GM21381 (cell line): ENCODE measurements around the gene CUBN.

Source experiments
- ATAC-seq: cut with Tn5 transposase; IDR thresholded peaks from one replicate; pipeline ENCODE4 v1.9.1; 2021; ENCODE audit warnings: mild to moderate bottlenecking, moderate library complexity; ENCODE audit not compliant: unreplicated experiment

Gene CUBN

GRCh38 chr10:16992611-16993119 lies 136.9 kb downstream of the CUBN start:
- no peak for ATAC-seq

- no peak for ATAC-seq
Observed at GRCh38 chr10:16991011-16991410, 138.6 kb downstream of the CUBN start.

- no peak for ATAC-seq
Observed at GRCh38 chr10:16989826-16990293, 139.8 kb downstream of the CUBN start.

DNA sequence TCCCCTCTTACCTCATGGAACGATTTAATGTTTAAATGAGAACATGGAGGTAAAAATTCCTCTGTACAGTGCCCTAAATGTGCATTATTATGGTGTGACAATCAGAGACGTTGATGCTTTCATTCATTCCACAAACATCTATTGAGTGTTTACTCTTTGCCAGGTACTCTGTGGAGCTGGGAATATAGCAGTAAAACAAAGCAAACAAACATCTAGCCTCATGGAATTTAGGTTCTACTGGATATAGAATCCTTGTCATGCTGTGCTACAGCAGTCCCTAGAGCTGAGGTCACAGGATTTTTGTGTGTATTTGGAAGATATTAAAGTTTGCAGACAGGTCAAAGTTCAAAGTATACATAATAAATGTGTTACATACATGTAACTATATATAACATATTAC lies 140.7 kb downstream of the CUBN start:
- ATAC-seq = no peak

DNA sequence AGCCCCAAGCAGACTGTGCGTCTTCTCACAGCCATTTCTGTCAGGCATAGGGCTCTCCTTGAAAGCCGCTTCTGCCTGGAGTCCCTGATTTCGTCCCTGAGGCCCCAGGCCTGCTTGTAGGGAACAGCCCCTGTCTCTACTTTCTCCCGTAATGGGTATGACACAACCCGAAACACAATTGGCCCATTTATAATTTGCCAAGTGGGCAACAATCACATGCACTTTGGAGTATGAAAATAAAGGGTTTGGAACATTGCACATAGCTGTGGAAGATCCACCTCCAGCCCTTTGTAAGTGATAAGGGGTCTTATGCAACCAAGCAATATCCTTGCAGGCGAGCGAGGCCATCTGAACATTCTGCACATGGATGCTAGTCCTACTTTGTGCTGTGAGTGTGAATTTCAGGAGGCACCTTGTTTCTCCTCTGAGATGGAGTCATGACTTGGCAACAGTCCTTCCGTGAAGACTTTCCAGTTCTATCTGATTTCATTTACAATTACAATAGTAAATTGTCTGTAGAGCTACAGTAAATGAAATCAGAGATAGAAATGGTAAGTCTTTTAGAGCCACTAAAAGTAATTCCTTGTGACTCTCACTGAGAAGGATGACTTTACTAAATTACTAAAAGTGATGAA lies 141.5 kb downstream of the CUBN start:
- no peak for ATAC-seq

DNA sequence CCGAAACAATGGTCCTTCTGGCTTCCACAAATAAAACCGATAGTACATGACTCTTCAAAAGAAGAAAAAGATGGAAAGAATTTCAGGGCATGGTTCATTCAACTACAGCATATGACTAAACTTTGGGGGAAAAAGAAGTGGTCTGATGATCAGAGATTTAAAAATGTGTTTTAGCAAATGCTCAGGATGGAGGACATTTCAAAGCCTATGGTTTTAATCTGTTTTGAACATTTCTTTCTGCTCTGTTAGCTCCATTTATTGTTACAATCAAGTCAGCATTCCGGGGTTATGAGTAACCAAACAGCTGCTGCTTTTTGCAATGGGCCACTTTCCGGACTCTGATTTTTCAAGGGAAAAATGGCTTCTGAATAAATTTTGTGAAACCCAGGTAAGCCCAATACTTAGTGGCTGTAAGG lies 142.4 kb downstream of the CUBN start:
- ATAC-seq = no peak

DNA sequence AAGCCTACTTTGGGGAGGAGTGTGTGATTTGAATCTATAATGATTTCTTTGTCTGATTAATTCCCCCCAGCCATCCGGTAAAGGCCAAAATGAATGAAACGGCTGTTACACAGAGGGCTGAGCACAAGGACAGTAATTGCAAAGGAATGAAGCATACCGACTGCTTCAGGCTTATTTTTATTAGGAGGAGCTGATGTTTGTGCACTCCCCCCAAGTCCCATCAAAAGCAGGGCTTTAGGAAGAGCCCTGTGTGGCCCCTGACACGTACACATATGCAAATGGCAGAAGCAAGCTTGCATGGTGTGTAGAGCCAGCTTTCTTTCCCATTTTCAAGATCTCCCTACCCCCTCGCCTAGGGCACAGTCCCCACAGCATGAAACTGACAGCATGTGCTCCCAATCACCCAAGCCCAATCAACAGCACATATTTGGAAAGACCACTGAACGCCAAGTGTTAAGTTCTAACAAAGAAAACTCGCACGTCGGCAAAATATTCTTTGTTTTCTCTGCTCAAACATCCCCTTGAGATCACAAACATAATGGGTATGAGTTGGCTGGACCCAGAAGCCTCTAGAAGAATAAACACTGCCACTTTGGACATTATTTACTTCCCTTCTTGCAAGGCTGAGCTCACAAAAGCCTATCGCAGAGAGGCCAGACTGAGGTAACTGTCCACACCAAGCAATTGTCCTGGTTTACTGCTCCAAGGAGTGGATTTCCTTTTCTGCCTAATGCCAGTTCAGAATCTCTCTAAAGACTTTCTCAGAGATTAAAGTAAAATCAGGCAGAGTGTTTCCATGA lies 143.0 kb downstream of the CUBN start:
- ATAC-seq = no peak

GRCh38 chr10:16986082-16986405 lies 143.6 kb downstream of the CUBN start:
- no peak for ATAC-seq

GRCh38 chr10:16984242-16984641 lies 145.4 kb downstream of the CUBN start:
- no peak for ATAC-seq

- no peak for ATAC-seq
Observed at GRCh38 chr10:16976803-16977202, 152.8 kb downstream of the CUBN start.

DNA sequence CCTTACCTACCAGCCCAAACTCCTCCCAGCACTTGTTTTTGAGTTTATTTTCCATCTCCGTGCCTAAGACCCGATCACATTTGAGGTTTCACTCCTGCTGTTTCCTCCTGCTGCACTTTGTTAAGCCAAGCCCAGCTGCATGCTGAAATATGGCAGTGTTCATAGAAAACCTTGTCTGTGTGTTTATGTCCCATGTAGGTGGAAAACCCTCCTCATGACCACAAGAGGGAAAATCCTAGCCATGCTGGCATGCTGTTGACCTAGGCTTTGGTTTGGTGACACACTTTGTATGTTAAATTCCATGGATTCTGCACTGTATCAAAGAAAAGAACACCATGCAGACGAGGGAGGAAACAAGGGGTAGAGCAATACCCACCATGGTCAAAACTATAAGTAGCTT lies 154.4 kb downstream of the CUBN start:
- no peak for ATAC-seq

GRCh38 chr10:16968416-16969041 lies 161.1 kb downstream of the CUBN start:
- no peak for ATAC-seq

- no peak for ATAC-seq
Observed at GRCh38 chr10:16967866-16968415, 161.7 kb downstream of the CUBN start.

DNA sequence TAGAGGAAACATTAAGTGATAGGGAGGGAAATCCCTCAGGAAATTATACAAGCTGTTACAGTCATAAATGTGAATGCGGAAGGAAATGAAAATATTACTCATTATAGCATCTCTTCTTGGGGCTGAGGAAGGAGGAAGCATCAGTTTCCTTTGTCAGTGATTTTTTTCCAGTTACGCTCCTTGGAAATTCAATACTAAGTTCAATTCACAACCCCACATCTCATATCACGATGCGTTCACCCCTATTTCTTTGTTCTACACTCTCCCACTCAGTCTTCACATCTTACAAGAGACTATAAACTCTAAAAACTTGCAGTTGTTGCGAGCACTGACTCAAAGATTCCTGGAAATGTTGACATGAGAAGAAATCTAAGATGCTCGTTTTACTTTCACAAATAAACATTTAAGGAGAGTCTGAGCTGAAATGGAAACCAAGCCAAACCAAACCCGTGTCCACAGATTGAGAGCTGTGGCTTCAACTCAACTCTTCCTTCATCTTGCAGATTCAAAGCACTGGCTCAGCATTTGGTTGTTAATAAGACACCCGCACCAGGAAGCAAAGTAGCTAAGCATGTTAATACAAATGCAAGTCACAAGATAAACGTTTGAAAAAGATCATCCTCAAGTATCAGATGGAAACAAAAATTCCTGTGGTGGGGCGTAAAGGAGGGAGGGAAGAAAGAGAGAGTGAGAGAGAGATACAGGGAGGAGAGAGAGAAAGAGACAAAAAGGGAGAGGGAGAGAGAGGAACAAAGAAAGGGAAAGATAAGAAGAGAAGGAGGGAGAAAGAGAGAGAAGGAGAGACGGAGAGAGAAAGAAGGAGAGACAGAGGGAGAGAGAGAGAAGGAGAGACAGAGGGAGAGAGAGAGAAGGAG lies 162.4 kb downstream of the CUBN start:
- no peak for ATAC-seq

DNA sequence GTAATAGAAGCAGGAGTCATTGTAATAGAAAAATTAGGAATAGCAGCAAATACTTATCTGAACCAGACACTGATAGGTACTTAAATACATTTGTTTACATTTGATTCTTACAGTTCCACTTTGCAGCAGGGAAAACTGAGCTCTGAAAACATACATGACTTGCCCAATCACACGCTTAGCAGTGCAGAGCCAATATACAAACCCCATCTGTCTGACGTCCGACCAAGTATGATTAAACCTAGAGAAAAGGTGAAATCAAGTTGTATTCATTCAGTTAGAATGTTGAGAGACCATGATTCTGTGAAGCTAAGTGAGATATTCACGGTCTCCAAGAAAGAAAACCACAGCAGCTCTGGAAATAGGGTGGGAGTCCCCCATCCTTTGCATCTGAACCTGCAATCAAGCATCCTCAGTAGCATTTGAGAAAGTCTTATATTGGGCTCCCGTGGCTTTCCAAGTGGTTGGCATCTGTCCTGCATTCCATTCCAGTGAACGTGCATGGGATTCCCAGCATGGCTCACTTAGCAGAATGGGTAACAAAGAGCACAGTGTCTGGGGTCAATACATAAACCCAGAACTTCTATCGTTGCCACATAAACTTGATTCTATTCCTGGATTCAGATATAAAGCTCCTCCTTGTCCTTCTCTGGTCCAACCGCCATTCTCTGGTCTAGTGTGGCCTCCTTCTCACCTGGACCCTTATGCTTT lies 163.7 kb downstream of the CUBN start:
- no peak for ATAC-seq

DNA sequence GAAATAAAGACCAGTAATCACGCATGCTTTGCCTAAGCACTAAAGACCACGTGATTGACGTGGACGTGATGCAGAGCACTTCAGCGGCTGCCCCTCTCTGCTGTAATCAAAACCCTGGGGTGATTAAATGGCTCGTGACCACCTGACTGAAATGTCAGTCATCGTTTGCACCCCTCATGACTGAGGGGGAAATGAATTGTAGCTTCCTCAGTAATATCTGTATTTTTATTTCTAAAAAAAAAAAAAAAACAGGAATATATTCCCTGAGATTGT lies 164.3 kb downstream of the CUBN start:
- no peak for ATAC-seq

- no peak for ATAC-seq
Observed at GRCh38 chr10:16964576-16965343, 164.9 kb downstream of the CUBN start.

DNA sequence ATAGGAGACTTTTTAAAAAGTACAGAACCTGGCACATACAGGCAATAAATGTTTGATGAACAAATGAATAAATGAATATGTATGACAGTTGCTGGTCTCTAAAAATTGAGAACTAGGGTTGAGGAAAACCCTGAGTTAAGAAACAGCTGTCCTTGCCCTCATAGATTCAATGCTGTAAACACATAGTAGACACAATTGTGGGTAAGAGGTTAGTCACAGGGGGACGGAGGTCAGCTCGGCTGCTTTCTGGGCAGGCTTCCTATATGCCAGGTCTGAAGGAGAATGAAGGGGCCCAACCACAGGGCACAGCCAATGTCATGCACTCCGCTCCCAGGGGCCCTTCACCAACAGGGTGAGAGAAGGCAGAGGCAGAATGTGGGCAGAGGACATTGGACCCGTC lies 169.1 kb downstream of the CUBN start:
- no peak for ATAC-seq

DNA sequence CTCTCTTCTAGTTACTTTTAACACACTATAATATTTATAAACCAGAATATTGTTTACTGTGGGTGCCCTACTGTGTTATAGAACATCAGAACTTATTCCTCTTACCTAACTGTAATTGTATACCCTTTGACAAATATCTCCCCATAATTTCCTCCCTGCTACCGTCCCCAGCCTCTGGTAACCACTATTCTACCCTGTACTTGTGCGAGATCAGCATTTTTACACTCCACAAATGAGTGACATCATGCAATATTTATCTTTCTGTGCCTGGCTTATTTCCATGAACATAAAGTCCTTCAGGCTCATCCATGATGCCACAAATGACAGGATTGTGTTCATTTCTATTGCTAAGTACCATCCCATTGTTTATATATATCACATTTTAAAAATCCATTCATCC lies 172.6 kb downstream of the CUBN start:
- ATAC-seq = no peak
